HG03565 (cell line): ENCODE data around the gene DHFR2.
"Not testable (repeated sequence)": the region's sequence is repeated elsewhere in the genome, so short reads cannot be mapped to it uniquely, and the experiment has no call there.

Source experiments
- ATAC-seq: cut with Tn5 transposase; IDR thresholded peaks from one replicate; pipeline ENCODE4 v1.9.1; 2021; ENCODE audit warnings: mild to moderate bottlenecking, moderate library complexity; ENCODE audit not compliant: unreplicated experiment

DHFR2 gene

GRCh38 chr3:94065819-94066480 is 3.2 kb upstream of the DHFR2 start:
- ATAC-seq, result no peak

DNA sequence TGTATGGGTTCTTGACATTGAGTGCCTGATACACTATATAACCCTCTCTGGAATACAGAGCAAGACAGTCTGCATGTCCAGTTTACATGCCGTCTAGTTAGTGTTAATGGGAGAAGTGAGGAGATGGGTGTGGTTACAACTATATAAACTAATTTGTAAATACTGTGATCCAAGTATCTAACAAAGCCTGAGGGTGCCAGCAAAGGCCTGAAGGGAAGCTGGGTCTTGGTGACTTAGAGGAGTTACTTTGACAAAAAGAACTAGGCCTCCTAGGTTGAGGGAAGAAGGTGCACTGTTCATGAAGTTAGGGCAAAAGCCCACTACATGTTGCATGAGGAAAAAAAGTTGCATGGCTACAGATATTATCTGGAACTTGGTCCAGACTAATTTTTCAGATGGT is 2.4 kb upstream of the DHFR2 start:
- ATAC-seq, result no peak

DNA sequence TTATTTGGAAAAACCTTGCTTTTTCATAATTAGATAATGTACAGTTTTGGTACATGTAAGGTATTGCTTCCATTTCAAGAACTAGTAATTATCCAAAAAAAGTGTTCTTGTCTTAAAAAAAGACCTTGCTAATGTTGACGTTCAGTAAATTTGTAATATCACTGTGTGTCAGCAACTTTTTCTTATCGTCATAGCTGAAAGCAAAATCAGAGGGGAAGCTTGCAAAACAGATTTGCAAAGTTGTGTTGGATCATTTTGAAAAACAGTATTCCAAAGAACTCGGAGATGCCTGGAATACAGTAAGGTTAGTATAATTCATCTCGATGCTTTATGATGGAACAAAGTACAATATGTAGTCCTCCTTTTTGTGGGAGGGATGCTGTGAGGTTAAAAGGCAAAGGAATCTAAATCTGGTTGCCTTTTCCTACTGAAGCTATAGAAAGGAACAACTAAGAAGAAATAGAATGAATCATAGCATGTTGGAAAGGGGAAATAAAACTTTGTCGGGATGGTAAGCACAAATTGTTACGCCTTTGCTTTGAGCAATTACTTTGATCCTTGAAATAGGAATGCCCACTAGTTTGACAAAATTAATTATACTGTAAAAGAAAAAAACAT is 1.6 kb upstream of the DHFR2 start:
- ATAC-seq, result no peak

DNA sequence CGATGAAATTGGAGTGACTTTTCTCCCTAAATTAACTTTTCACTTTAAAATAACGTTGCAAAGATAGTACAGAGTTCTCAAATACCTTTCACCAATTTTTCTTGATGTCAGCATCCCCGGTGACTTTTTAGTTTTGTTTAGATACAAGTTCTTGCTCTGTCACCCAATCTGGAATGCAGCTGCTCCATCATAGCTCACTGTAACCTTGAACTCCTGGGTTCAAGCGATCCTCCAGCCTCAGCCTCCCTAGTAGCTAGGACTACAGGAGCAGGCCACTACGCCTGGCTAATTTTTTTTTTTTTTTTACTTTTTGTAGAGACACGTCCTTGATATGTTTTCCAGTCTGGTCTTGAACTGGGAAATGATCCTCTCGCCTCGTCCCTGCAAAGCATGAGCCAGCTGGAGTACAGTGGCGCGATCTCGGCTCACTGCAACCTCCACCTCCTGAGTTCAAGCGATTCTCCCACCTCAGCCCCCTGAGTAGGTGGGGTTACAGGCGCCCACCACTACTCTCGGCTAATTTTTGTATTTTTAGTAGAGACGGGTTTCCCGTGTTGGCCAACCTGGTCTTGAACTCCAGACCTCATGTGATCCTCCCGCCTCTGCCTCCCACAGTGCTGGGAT is 892 bp upstream of the DHFR2 start:
- no peak for ATAC-seq

DNA sequence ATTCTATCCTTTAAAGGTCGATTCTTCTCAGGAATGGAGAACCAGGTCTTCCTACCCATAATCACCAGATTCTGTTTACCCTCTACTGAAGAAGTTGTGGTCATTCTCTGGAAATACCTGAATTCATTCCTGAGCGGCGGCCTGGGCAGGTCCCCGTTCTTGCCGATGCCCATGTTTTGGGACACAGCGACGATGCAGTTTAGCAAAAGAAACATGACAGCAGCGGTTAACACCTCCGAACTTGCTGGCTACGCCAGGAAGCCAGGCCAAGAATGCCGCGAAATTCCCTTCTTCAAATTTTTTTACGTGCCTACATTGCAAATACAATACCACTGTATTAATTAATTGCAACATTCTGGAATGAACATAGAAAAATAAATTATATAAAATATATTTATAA is 1.4 kb downstream of the DHFR2 start:
- ATAC-seq, result no peak

GRCh38 chr3:94050546-94050945 is 12.2 kb downstream of the DHFR2 start:
- no peak for ATAC-seq

DNA sequence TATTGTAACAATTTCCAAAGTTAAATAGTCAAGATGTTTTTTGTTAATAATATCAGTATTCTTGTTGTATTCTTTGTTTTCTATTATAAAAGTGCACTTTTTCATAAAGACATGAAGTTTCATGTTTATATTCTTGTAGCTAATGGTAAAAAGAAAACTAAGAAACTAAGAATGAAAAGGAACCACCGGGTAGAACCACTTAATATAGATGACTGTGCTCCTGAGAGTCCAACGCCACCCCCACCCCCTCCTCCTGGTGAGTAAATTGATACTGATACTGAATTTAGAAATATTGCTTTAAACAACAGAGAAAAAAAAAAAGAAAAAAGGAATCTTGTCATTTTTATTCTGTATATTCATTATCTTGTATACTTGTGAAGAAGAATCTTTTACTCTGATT is 13.4 kb downstream of the DHFR2 start:
- ATAC-seq, result no peak

DNA sequence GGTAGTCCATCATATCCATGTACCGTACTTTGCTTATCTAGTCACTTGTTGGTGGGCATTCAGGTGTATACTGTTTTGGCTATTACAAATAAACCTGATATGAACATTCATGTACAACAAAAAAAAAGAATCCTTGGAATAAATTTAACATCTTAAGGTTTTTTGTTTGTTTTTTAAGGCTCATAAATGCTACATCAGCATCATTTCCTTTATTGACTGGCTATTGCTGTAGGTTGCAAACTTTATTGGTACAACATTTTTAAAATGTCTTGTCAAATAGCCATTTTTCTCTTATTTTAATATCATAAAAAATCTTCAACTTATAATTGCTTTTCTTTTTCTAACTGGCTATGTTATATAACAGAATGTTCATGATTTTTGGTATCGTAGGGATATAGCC is 16.2 kb downstream of the DHFR2 start:
- ATAC-seq, result no peak

DNA sequence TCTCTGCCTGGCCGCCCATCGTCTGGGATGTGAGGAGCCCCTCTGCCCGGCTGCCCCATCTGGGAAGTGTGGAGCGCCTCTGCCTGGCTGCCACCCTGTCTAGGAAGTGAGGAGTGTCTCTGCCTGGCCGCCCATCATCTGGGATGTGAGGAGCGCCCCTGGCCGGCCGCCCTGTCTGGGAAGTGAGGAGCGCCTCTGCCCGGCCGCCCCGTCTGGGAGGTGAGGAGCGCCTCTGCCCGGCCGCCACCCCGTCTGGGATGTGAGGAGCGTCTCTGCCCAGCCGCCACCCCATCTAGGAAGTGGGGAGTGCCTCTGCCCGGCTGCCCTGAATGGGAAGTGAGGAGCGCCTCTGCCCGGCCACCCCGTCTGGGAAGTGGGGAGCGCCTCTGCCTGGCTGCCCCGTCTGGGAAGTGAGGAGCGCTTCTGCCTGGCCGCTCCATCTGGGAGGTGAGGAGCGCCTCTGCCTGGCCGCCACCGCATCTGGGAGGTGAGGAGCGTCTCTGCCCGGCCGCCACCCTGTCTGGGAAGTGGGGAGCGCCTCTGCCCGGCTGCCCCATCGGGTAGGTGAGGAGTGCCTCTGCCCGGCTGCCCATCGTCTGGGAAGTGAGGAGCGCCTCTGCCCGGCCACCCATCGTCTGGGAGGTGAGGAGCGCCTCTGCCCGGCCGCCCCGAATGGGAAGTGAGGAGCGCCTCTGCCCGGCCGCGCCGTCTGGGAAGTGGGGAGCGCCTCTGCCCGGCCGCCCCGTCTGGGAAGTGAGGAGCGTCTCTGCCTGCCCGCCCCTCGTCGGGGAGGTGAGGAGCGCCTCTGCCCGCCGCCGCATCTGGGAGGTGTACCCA is 18.4 kb downstream of the DHFR2 start:
- ATAC-seq, result not testable (repeated sequence)

- no peak for ATAC-seq
Measured at GRCh38 chr3:94043285-94043684, 19.4 kb downstream of the DHFR2 start.

GRCh38 chr3:94036909-94037507 is 25.7 kb downstream of the DHFR2 start:
- ATAC-seq, result peak; percentile 74

DNA sequence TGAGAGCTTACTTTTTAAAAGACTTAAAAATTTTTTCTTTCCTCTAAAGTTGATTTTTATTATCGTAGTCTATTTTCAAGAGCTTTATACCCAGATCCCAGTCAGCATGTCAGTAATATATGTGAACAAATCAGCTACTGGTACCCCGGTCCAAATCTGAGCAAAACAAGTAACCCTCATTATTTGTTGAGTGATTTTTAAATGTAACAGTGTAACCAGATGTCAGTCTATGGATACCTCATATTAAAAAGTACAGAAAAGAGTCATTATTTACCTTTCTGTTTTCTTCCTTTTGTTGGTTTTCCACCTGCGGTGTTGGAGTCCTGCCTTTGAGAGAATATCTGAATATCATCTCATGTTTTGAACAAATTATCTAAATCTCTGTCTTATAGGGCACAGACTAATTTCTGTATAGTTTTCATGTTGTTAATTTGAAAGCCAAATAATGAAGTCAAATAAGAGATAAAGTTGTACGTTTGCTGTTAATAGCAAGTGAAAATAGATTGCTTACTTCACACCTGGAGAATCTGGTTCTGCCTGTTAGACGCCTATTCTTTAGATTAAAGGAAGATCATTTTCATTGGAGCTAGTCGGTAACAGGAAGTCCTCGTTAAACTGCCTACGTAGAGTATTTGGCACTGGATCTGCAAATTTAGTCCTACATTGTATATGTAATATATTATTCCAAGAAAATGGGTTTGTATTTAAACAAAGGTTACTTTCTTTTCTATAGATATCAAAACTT is 34.5 kb downstream of the DHFR2 start, which contains the start of gene STX19:
Gene STX19, minus strand, starts transcription at position 505 of the 745 bp plus-strand sequence. CDS start 13,328 bp downstream, outside the sequence.
- no peak for ATAC-seq

DNA sequence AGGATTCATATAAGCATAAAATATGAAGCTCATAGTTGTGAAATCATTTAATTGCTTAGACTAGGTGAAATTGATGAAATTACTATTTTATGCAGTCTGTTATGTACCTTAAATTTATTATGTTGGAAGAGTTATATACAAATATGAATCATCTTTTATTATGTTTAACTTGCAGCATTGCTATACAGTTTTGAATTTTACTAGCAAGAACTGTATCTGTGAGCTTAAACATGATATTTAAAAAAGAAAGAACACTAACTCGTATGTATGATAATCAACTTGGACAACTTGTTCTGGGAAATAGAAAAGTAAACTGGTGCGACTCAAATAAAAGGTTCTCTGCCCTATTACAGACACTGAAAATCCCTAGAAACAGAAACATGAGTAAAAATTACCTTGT is 36.1 kb downstream of the DHFR2 start:
- no peak for ATAC-seq

DNA sequence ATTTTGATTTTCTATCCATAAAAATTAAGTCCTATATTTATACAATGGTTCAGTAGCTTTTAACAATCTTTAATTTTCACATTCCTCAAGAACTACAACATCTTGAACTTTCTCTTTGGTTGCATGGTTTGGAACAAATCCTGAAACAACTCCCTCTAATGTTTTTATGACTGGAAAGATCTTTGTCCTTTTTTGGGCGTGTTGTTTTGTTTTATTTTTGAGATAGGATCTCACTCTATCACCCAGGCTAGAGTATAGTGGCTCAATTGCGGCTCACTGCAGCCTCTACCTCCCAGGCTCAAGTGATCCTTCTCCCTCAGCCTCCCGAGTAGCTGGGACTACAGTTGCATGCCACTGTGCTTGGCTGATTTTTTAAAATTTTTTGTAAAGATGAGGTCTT is 38.3 kb downstream of the DHFR2 start:
- no peak for ATAC-seq

DNA sequence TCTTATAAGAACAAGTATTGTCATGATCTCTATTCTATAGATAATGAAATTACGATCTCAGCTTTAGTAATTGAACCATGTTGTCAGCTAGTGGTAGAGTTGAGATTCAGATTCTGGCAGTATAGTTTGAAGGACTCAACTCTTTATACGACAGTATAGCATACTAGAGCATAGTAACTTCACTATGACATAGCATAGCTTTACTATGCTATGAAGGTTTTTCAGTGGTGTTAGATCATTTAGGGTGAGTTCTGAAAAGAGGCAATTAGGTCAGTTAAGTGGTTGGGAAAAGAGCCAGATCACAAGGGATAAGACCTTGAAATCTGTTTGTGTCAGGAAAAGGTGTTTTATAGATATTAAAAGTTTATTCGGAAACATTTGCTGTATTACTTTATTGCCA is 42.4 kb downstream of the DHFR2 start:
- ATAC-seq, result no peak

DNA sequence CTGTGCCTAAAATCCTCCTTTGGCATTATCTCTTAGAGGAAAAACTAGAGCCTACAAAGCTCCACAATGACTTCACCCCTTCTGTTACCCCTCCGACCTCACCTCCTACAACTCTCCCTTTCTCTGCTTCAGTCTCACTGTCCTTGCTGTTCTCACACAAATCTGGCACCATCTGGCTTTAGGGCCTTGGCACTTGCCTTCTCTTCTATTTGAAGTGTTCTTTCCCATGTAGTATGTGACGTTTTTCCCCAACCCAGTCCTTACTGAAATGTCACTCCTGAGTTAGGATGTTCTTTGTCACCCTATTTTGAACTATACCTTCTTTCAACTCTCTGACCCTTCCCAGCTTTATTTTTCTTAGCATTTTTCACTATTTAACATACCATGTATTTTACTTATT is 43.1 kb downstream of the DHFR2 start:
- ATAC-seq, result no peak

DNA sequence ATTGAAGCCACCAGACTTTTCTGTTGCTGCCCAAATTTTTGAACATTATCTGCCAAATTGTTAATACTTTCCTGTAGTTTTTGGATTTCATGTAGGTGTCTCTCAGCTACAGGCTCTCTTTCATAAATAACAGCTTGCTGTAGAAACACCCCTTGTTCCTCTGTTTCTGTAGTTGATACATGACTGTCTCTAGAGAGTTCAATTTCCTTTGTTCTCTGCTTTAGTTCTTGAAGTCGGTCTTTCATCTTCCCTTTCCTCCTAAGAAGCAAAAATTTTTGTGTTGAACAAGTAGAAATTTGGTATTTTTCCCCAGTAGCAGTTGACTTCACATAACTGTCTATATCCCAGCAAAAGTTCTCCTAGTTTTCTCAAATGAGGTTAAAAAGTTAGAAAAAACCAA is 47.7 kb downstream of the DHFR2 start:
- ATAC-seq, result no peak

DNA sequence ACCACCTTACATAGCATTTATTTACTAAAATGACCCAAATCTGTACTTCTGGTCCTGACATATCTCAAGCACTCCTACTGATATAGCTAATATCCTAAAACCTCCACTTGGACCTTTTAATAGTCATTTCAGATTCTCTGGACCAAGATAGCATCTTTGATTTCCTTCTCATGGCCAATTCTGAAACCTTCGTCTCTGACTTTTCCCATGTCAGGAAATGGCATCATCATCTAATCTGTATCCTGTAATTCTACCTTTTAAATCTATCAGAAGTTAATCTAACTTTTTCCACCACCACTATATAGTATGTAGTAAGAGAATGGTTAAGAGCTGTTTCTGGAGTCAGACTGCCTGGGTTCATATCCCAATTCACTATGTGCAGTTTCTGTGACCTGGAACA is 50.5 kb downstream of the DHFR2 start:
- ATAC-seq, result no peak

DNA sequence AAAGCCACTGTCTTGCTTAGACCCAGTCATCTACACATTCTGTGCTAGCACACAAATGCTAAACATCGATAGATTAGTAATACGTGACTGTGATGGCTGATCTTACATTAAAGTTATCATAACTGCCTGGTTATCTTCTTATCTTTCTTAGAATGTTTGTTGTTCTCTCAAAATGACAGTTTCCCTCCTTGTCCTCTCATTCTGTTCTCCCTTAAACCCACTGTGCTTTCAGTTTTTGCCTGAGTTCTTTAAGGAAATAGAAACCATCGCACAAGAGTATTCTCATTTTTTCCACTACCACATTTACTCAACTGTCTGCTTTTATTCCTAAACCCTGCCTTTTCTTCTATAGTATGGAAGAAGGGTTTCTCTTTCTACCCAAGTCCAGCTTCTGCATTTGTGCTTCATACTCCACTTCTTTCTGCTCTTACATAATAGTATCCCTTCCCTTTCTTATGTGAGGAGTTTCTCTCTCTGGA is 51.4 kb downstream of the DHFR2 start:
- ATAC-seq, result no peak

GRCh38 chr3:94009608-94010007 is 53.1 kb downstream of the DHFR2 start:
- no peak for ATAC-seq
